OCI-LY7 (cell line): ENCODE results near the gene OR6K2.

Experiments
- EZH2phosphoT487 ChIP-seq: fragments of 200-600 bp; sonication (generic); IDR thresholded peaks from 2 replicates; pipeline ENCODE4 v1.6.1; 2018; ENCODE audit warnings: low read depth, borderline replicate concordance, mild to moderate bottlenecking, mixed run types, antibody characterized with exemption, low read length, moderate library complexity, mixed read lengths
- TF ChIP-seq, protein P1 (sequence below): fragments of 200-600 bp; sonication (generic); conservative IDR thresholded peaks from 2 replicates; pipeline ENCODE4 v1.5.1; 2014; ENCODE audit warnings: mild to moderate bottlenecking, antibody characterized with exemption, low read length, moderate library complexity, mixed read lengths

DNA sequence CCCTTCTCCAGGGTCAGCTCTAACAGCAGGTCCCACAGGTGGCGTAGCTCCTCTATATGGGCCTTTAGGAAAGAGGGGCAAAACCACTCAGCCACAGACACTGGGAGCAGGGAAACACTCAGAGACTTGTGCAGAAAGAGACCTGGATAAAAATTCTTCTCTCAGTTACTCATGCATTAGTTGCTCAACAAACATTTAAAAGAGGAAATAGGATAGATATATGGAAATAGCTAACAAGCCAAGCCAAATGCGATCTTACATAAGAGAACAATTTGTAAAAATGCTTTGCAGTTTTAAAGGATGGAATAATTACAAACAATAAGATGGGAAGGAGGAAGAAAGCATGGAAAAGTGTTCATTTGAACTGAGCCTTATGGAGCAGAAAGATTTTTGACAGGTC, 18.8 kb downstream of the OR6K2 start:
- TF ChIP-seq, protein P1, sequence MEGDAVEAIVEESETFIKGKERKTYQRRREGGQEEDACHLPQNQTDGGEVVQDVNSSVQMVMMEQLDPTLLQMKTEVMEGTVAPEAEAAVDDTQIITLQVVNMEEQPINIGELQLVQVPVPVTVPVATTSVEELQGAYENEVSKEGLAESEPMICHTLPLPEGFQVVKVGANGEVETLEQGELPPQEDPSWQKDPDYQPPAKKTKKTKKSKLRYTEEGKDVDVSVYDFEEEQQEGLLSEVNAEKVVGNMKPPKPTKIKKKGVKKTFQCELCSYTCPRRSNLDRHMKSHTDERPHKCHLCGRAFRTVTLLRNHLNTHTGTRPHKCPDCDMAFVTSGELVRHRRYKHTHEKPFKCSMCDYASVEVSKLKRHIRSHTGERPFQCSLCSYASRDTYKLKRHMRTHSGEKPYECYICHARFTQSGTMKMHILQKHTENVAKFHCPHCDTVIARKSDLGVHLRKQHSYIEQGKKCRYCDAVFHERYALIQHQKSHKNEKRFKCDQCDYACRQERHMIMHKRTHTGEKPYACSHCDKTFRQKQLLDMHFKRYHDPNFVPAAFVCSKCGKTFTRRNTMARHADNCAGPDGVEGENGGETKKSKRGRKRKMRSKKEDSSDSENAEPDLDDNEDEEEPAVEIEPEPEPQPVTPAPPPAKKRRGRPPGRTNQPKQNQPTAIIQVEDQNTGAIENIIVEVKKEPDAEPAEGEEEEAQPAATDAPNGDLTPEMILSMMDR, result no peak
- no peak for TF ChIP-seq EZH2phosphoT487
